ENCODE data around the gene PFN1. TPM values are rescaled to one million over a fixed set of nuclear protein-coding genes. Genes with fewer than 3 reads are reported as not detected.

PFN1 gene
- total RNA-seq, 1 donor: 414 TPM

- Histone ChIP-seq H3K4me1 (ENCODE audit: insufficient read depth, low read length) (peaks cover 79% of the 10 kb centered on the region), H3K4me3 (ENCODE audit: low read length) (no peak overlapping the region)
These were observed 5.4 kb downstream of the PFN1 start for GRCh38 chr17:4942760-4943508.

GRCh38 chr17:4941319-4941610, 7.1 kb downstream of the PFN1 start:
- Histone ChIP-seq H3K27me3 (ENCODE audit: insufficient read depth, low read length) (no peaks in the 10 kb centered on the region), H3K4me1 (ENCODE audit: insufficient read depth, low read length) (peaks cover 71% of the 10 kb centered on the region), H3K4me3 (ENCODE audit: low read length) (peak overlapping the region; percentile 98), H3K9me3 (ENCODE audit: low read depth, low read length) (no peaks in the 10 kb centered on the region)

More at GRCh38 chr17:4942760-4943508, 5.4 kb downstream of the PFN1 start:
- Histone ChIP-seq H3K27me3 (ENCODE audit: insufficient read depth, low read length) (no peaks in the 10 kb centered on the region), H3K9me3 (ENCODE audit: low read depth, low read length) (no peaks in the 10 kb centered on the region)

GRCh38 chr17:4940555-4941318, 7.6 kb downstream of the PFN1 start:
- H3K4me3 ChIP-seq (ENCODE audit: low read length): peak overlapping the region; percentile 98

GRCh38 chr17:4939796-4940554, 8.4 kb downstream of the PFN1 start, which contains the start of the genes RNF167 and SLC25A11:
Gene RNF167 (plus strand): TSS chr17:4940268. CDS start chr17:4940910, 642 bp downstream.
Gene SLC25A11 (minus strand): TSS chr17:4940046. CDS start chr17:4939910, 136 bp downstream.
- Histone ChIP-seq H3K4me1 (ENCODE audit: insufficient read depth, low read length) (peaks cover 58% of the 10 kb centered on the region), H3K9me3 (ENCODE audit: low read depth, low read length) (no peaks in the 10 kb centered on the region), H3K4me3 (ENCODE audit: low read length) (peak within 1 kb of the TSS; percentile 98), H3K27me3 (ENCODE audit: insufficient read depth, low read length) (no peaks in the 10 kb centered on the region)

More at GRCh38 chr17:4940555-4941318, 7.6 kb downstream of the PFN1 start:
- no peaks in the 10 kb centered on the region for H3K27me3 ChIP-seq (ENCODE audit: insufficient read depth, low read length)
- H3K4me1 ChIP-seq (ENCODE audit: insufficient read depth, low read length): peaks cover 66% of the 10 kb centered on the region
- no peaks in the 10 kb centered on the region for H3K9me3 ChIP-seq (ENCODE audit: low read depth, low read length)

GRCh38 chr17:4939546-4939795, 8.9 kb downstream of the PFN1 start:
- peak overlapping the region; percentile 98 for H3K4me3 ChIP-seq (ENCODE audit: low read length)
- no peaks in the 10 kb centered on the region for H3K9me3 ChIP-seq (ENCODE audit: low read depth, low read length)
- H3K4me1 ChIP-seq (ENCODE audit: insufficient read depth, low read length): peaks cover 57% of the 10 kb centered on the region
- H3K27me3 ChIP-seq (ENCODE audit: insufficient read depth, low read length): no peaks in the 10 kb centered on the region

- Histone ChIP-seq H3K4me1 (ENCODE audit: insufficient read depth, low read length) (peaks cover 57% of the 10 kb centered on the region), H3K4me3 (ENCODE audit: low read length) (peak overlapping the region; percentile 98), H3K9me3 (ENCODE audit: low read depth, low read length) (no peaks in the 10 kb centered on the region), H3K27me3 (ENCODE audit: insufficient read depth, low read length) (no peaks in the 10 kb centered on the region)
These were observed 9.4 kb downstream of the PFN1 start for GRCh38 chr17:4938688-4939545.

- peaks cover 50% of the 10 kb centered on the region for H3K4me1 ChIP-seq (ENCODE audit: insufficient read depth, low read length)
- no peaks in the 10 kb centered on the region for H3K27me3 ChIP-seq (ENCODE audit: insufficient read depth, low read length)
- H3K9me3 ChIP-seq (ENCODE audit: low read depth, low read length): no peaks in the 10 kb centered on the region
- H3K4me3 ChIP-seq (ENCODE audit: low read length): no peak overlapping the region
These were observed 10.2 kb downstream of the PFN1 start for GRCh38 chr17:4938069-4938491.

GRCh38 chr17:4937553-4937952, 10.8 kb downstream of the PFN1 start:
- Histone ChIP-seq H3K4me3 (ENCODE audit: low read length) (no peak overlapping the region), H3K27me3 (ENCODE audit: insufficient read depth, low read length) (no peaks in the 10 kb centered on the region), H3K4me1 (ENCODE audit: insufficient read depth, low read length) (peaks cover 45% of the 10 kb centered on the region), H3K9me3 (ENCODE audit: low read depth, low read length) (no peaks in the 10 kb centered on the region)

- H3K4me1 ChIP-seq (ENCODE audit: insufficient read depth, low read length): peaks cover 38% of the 10 kb centered on the region
These were observed 11.9 kb downstream of the PFN1 start for GRCh38 chr17:4936436-4936835.

GRCh38 chr17:4935650-4936049, 12.7 kb downstream of the PFN1 start:
- no peak overlapping the region for H3K4me3 ChIP-seq (ENCODE audit: low read length)
- H3K4me1 ChIP-seq (ENCODE audit: insufficient read depth, low read length): peaks cover 31% of the 10 kb centered on the region
- no peaks in the 10 kb centered on the region for H3K27me3 ChIP-seq (ENCODE audit: insufficient read depth, low read length)
- no peaks in the 10 kb centered on the region for H3K9me3 ChIP-seq (ENCODE audit: low read depth, low read length)

More at GRCh38 chr17:4936436-4936835, 11.9 kb downstream of the PFN1 start:
- Histone ChIP-seq H3K27me3 (ENCODE audit: insufficient read depth, low read length) (no peaks in the 10 kb centered on the region), H3K9me3 (ENCODE audit: low read depth, low read length) (no peaks in the 10 kb centered on the region), H3K4me3 (ENCODE audit: low read length) (no peak overlapping the region)

- no peaks in the 10 kb centered on the region for H3K9me3 ChIP-seq (ENCODE audit: low read depth, low read length)
- peaks cover 30% of the 10 kb centered on the region for H3K4me1 ChIP-seq (ENCODE audit: insufficient read depth, low read length)
- H3K27me3 ChIP-seq (ENCODE audit: insufficient read depth, low read length): no peaks in the 10 kb centered on the region
- no peak overlapping the region for H3K4me3 ChIP-seq (ENCODE audit: low read length)
These were observed 14.0 kb downstream of the PFN1 start for GRCh38 chr17:4934173-4934979.

GRCh38 chr17:4933646-4934045, 14.7 kb downstream of the PFN1 start:
- H3K27me3 ChIP-seq (ENCODE audit: insufficient read depth, low read length): no peaks in the 10 kb centered on the region
- no peak overlapping the region for H3K4me3 ChIP-seq (ENCODE audit: low read length)
- no peaks in the 10 kb centered on the region for H3K9me3 ChIP-seq (ENCODE audit: low read depth, low read length)
- peaks cover 22% of the 10 kb centered on the region for H3K4me1 ChIP-seq (ENCODE audit: insufficient read depth, low read length)

GRCh38 chr17:4932756-4933155, 15.6 kb downstream of the PFN1 start:
- Histone ChIP-seq H3K27me3 (ENCODE audit: insufficient read depth, low read length) (no peaks in the 10 kb centered on the region), H3K4me1 (ENCODE audit: insufficient read depth, low read length) (peaks cover 15% of the 10 kb centered on the region), H3K9me3 (ENCODE audit: low read depth, low read length) (no peaks in the 10 kb centered on the region), H3K4me3 (ENCODE audit: low read length) (no peak overlapping the region)

- no peak within 1 kb of the TSS for H3K4me3 ChIP-seq (ENCODE audit: low read length)
- peaks cover 15% of the 10 kb centered on the region for H3K4me1 ChIP-seq (ENCODE audit: insufficient read depth, low read length)
- no peaks in the 10 kb centered on the region for H3K27me3 ChIP-seq (ENCODE audit: insufficient read depth, low read length)
- H3K9me3 ChIP-seq (ENCODE audit: low read depth, low read length): no peaks in the 10 kb centered on the region
These were observed 16.4 kb downstream of the PFN1 start, which contains the start of gene GP1BA for GRCh38 chr17:4931963-4932362. Gene GP1BA (plus strand): TSS chr17:4932277. CDS start chr17:4932605, 328 bp downstream.
